ENCODE measurements around the gene MUC6. TPM values are rescaled to one million over a fixed set of nuclear protein-coding genes. Genes with fewer than 3 reads are reported as not detected.

Gene MUC6
- total and polyA plus RNA-seq, 2 of the 8 experiments (the other 6 are each of a cell fraction or from before 2014, with no cell fraction given) = not detected

DNA sequence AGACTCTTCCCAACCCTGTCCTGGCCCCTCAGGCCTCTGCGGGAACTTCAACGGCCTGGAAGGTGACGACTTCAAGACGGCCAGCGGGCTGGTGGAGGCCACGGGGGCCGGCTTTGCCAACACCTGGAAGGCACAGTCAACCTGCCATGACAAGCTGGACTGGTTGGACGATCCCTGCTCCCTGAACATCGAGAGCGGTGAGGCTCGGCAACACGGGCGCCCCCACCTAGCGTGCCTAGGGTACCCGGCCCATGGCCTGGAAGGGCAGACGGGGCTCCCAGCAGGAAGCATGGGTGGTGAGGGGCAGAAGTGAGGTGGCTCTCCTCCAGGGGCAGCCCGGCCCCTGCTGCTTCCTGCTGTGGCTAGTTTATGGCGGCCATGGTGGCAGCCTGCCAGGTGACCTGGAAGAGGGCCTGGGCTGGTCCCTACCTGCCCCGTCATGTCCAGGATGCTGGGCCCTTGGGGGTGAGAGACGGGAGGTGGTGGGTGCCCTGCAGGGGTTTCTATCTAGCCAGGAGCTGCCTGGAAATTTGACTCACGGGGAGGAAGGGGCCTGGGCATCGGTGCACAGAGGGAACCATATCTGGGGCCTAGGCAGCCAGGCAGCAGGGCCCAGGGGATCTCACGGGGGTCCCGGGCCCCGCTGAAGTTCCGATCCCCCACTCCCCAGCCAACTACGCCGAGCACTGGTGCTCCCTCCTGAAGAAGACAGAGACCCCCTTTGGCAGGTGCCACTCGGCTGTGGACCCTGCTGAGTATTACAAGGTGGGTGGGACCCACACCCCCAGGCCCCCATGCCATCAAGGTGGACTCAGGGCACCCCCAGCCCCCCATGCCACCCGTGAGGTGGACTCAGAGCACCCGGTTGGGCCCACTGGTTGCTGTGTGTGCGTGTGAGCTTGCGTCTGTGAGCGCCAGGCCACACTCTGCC lies 47.4 kb upstream of the MUC6 start:
- Histone ChIP-seq H3K4me3 (ENCODE audit: extremely low read depth in 1 of 4, insufficient read depth in 2 of 4, low read depth in 3 of 4, low read length in 4 of 4) (no peak overlapping the region), H4K5ac (ENCODE audit: insufficient read length, low read depth, low read length) (no peak overlapping the region), H3K79me1 (ENCODE audit: low read depth, low read length) (no peaks in the 10 kb centered on the region), H2BK20ac (ENCODE audit: low read length) (no peak overlapping the region), H3K18ac (ENCODE audit: extremely low read depth, low read length) (no peak overlapping the region), H3K23me2 (ENCODE audit: low read depth, low read length) (no peaks in the 10 kb centered on the region), H2AFZ (ENCODE audit: low read length) (no peak overlapping the region), H2AK5ac (ENCODE audit: low read depth, low read length) (no peak overlapping the region), H4K8ac (ENCODE audit: extremely low read depth, insufficient read depth, low read length) (no peak overlapping the region), H3K36me3 (ENCODE audit: control insufficient read depth in 2 of 4, insufficient read depth in 4 of 4, low read length in 3 of 4) (no peaks in the 10 kb centered on the region), H3K27me3 (replicated peaks in 1 of 4; ENCODE audit: control insufficient read depth in 3 of 4, extremely low read depth in 1 of 4, insufficient read depth in 3 of 4, low read length in 3 of 4) (no peaks in the 10 kb centered on the region), H4K91ac (replicated peaks; ENCODE audit: insufficient read length, low read length) (no peak overlapping the region), H3K23ac (ENCODE audit: insufficient read length) (no peak overlapping the region), H2BK12ac (ENCODE audit: low read depth, low read length) (no peak overlapping the region), H3K9ac (replicated peaks in 1 of 4; ENCODE audit: extremely low read depth in 1 of 4, low read depth in 3 of 4, low read length in 3 of 4) (no peak overlapping the region), H3K4ac (replicated peaks; ENCODE audit: insufficient read length, low read depth, low read length) (no peak overlapping the region), H3K79me2 (ENCODE audit: control insufficient read depth in 1 of 2, insufficient read depth in 2 of 2, low read length in 2 of 2) (no peaks in the 10 kb centered on the region), H3K9me3 (ENCODE audit: insufficient read depth in 2 of 2, low read depth in 1 of 2, low read length in 1 of 2) (peaks cover under 1 to 13% of the 10 kb centered on the region in 2 experiments; a peak in 1 of 4 replicates), H3K4me1 (replicated peaks in 1 of 4; ENCODE audit: control insufficient read depth in 3 of 4, insufficient read depth in 4 of 4, low read length in 3 of 4) (no peaks in the 10 kb centered on the region), H2BK15ac (ENCODE audit: low read length) (no peak overlapping the region), H3K14ac (ENCODE audit: insufficient read length) (no peak overlapping the region), H4K20me1 (replicated peaks in 1 of 2; ENCODE audit: control insufficient read depth in 1 of 2, insufficient read depth in 2 of 2, low read length in 2 of 2) (no peaks in the 10 kb centered on the region), H3K56ac (replicated peaks; ENCODE audit: insufficient read length, low read depth, low read length) (no peak overlapping the region), H2BK120ac (replicated peaks; ENCODE audit: low read depth, low read length) (no peak overlapping the region), H3K4me2 (ENCODE audit: insufficient read depth in 1 of 2, low read depth in 2 of 2, low read length in 2 of 2) (no peak overlapping the region), H2BK5ac (ENCODE audit: low read depth, low read length) (no peak overlapping the region), H3K27ac (ENCODE audit: low read depth, low read length) (no peak overlapping the region)
- ChIA-PET POLR2A (ENCODE audit: partially characterized antibody) (no interaction called here), CTCF (ENCODE audit: partially characterized antibody) (interaction anchor here (0.5 to 0.9 kb wide), 3 partner anchors 33 to 143 kb away, joined by 3 read pairs; no protein-coding TSS in a partner anchor)
- FAIRE-seq (no peak), DNase-seq (ENCODE audit: low read depth in 1 of 2, low spot score in 2 of 2) (no peak)
- 89% methylated on average over 25 of the region's 34 CpGs; no CpG with 5 or more reads in 1 of the 2 experiments for WGBS, 2 experiments (ENCODE audit: extremely low coverage in 1 of 2, insufficient coverage in 1 of 2, insufficient read length in 1 of 2, insufficient replicate concordance in 2 of 2, low coverage in 1 of 2, low lambda C conversion rate in 2 of 2, missing lambda C conversion rate in 1 of 2)
- TF ChIP-seq SUZ12 (IDR thresholded peaks at IDR 0.05; ENCODE audit: low read length) (no peak), EP300 (IDR thresholded peaks at IDR 0.05; ENCODE audit: borderline replicate concordance in 1 of 2, low read depth in 2 of 2, low read length in 2 of 2) (no peak), KDM4A (IDR thresholded peaks at IDR 0.05; ENCODE audit: low read depth, low read length, severe bottlenecking) (no peak), NANOG (IDR thresholded peaks at IDR 0.05; ENCODE audit: insufficient read depth, low read depth, low read length, poor library complexity, severe bottlenecking) (no peak), RNF2 (IDR thresholded peaks at IDR 0.05; ENCODE audit: borderline replicate concordance, low read depth, low read length, missing control alignments, poor library complexity, severe bottlenecking) (no peak), GTF2F1 (IDR thresholded peaks at IDR 0.05; ENCODE audit: borderline replicate concordance, low read depth, low read length) (no peak), MAX (IDR thresholded peaks at IDR 0.05) (no peak), SP2 (IDR thresholded peaks at IDR 0.05; ENCODE audit: low read length) (no peak), RAD21 (IDR thresholded peaks at IDR 0.05 in 1 of 2, conservative IDR thresholded peaks at IDR 0.05 in 1 of 2; ENCODE audit: low read depth in 2 of 2, low read length in 2 of 2) (no peak), SIRT6 (IDR thresholded peaks at IDR 0.05; ENCODE audit: low read length) (no peak)

All from H1 (cell line).